Upper lobe of right lung (tissue), 1 donor: ENCODE measurements around the gene ZNF292. TPM values are rescaled to one million over a fixed set of nuclear protein-coding genes. Genes with fewer than 3 reads are reported as not detected.

ENCODE experiments used
- ATAC-seq: fragments of 200-7000 bp; cut with Tn5 transposase; one replicate; pipeline ENCODE4 v1.9.1; 2020; ENCODE audit warnings: mild to moderate bottlenecking, moderate library complexity
- DNase-seq: peaks from one replicate; pipeline ENCODE4 v3.0.0-alpha.2; 2020
- H3K27ac ChIP-seq: fragments of 200-600 bp; one replicate; pipeline ENCODE4 v1.8.0; 2022
- H3K27me3 ChIP-seq: fragments of 200-600 bp; one replicate; pipeline ENCODE4 v1.8.0; 2022; ENCODE audit warnings: mild to moderate bottlenecking
- H3K36me3 ChIP-seq: fragments of 200-600 bp; one replicate; pipeline ENCODE4 v1.8.0; 2022
- H3K4me1 ChIP-seq: fragments of 200-600 bp; one replicate; pipeline ENCODE4 v1.8.0; 2022
- H3K4me3 ChIP-seq: fragments of 200-600 bp; one replicate; pipeline ENCODE4 v1.8.0; 2022; ENCODE audit warnings: mild to moderate bottlenecking
- H3K9me3 ChIP-seq: fragments of 200-600 bp; one replicate; pipeline ENCODE4 v1.8.0; 2022
- CTCF ChIP-seq: fragments of 200-600 bp; IDR thresholded peaks from one replicate; pipeline ENCODE4 v1.8.0; 2022; ENCODE audit warnings: antibody characterized with exemption
- intact Hi-C: fragments of 100-400 bp; cut with DNase I; formaldehyde crosslinking; loops from one replicate; pipeline ENCODE4 v1.11.0; 2022
- total RNA-seq: library from RNA; stranded (reverse); fragmentation: NEBNext Ultra II Directional; extraction: Animal tissue kit (Norgen Biotek cat#: 25700); gene quantifications from one replicate; pipeline ENCODE4 v1.2.1, GENCODE V29; 2021
- donor health status: DM: no; HTN: yes; CAD: no; lungs with severe emphysema.

ZNF292 gene
- total RNA-seq, 1 donor from 2014 or later, result 34.0 TPM

- DNase-seq, result no peak
- H3K4me1 ChIP-seq, result no peaks in the 10 kb centered on the region
- no peak overlapping the region for H3K27ac ChIP-seq
- no peak for ATAC-seq
- intact Hi-C loops, result no loop called here
- H3K27me3 ChIP-seq, result no peaks in the 10 kb centered on the region
- no peak overlapping the region for H3K4me3 ChIP-seq
- TF ChIP-seq CTCF, result no peak
- no peaks in the 10 kb centered on the region for H3K9me3 ChIP-seq
- no peaks in the 10 kb centered on the region for H3K36me3 ChIP-seq
Observed at GRCh38 chr6:87209812-87210211, 54.4 kb downstream of the ZNF292 start.

GRCh38 chr6:87210979-87211378 is 55.6 kb downstream of the ZNF292 start:
- H3K4me1 ChIP-seq, result no peaks in the 10 kb centered on the region
- no peak overlapping the region for H3K4me3 ChIP-seq
- no peak for TF ChIP-seq CTCF
- intact Hi-C loops, result no loop called here
- H3K27me3 ChIP-seq, result no peaks in the 10 kb centered on the region
- DNase-seq (no peak), ATAC-seq (no peak)
- H3K9me3 ChIP-seq, result no peaks in the 10 kb centered on the region
- no peaks in the 10 kb centered on the region for H3K36me3 ChIP-seq
- no peak overlapping the region for H3K27ac ChIP-seq

GRCh38 chr6:87212596-87212995 is 57.2 kb downstream of the ZNF292 start:
- Histone ChIP-seq H3K4me3 (no peak overlapping the region), H3K9me3 (no peaks in the 10 kb centered on the region), H3K27me3 (no peaks in the 10 kb centered on the region), H3K4me1 (no peaks in the 10 kb centered on the region), H3K27ac (no peak overlapping the region), H3K36me3 (peaks cover 15% of the 10 kb centered on the region)
- DNase-seq, result no peak
- TF ChIP-seq CTCF, result no peak
- no peak for ATAC-seq
- intact Hi-C loops, result no loop called here

GRCh38 chr6:87213364-87213763 is 58.0 kb downstream of the ZNF292 start:
- DNase-seq (no peak), ATAC-seq (no peak)
- no peaks in the 10 kb centered on the region for H3K27me3 ChIP-seq
- H3K27ac ChIP-seq, result no peak overlapping the region
- TF ChIP-seq CTCF, result no peak
- no peaks in the 10 kb centered on the region for H3K9me3 ChIP-seq
- H3K36me3 ChIP-seq, result peaks cover 16% of the 10 kb centered on the region
- intact Hi-C loops, result no loop called here
- H3K4me3 ChIP-seq, result no peak overlapping the region
- H3K4me1 ChIP-seq, result no peaks in the 10 kb centered on the region

GRCh38 chr6:87214831-87215230 is 59.5 kb downstream of the ZNF292 start:
- ATAC-seq (no peak), DNase-seq (no peak)
- Histone ChIP-seq H3K9me3 (no peaks in the 10 kb centered on the region), H3K27me3 (no peaks in the 10 kb centered on the region), H3K4me1 (no peaks in the 10 kb centered on the region), H3K36me3 (peaks cover 23% of the 10 kb centered on the region), H3K4me3 (no peak overlapping the region), H3K27ac (no peak overlapping the region)
- intact Hi-C loops, result no loop called here
- TF ChIP-seq CTCF, result no peak

GRCh38 chr6:87220997-87221396 is 65.6 kb downstream of the ZNF292 start:
- Histone ChIP-seq H3K36me3 (peaks cover 58% of the 10 kb centered on the region), H3K4me1 (no peaks in the 10 kb centered on the region), H3K9me3 (no peaks in the 10 kb centered on the region), H3K27me3 (no peaks in the 10 kb centered on the region), H3K4me3 (no peak overlapping the region), H3K27ac (no peak overlapping the region)
- ATAC-seq (no peak), DNase-seq (no peak)
- TF ChIP-seq CTCF, result no peak
- intact Hi-C loops, result no loop called here
